Measurements from ENCODE around the gene CYSTM1. TPM values are rescaled to one million over a fixed set of nuclear protein-coding genes. Genes with fewer than 3 reads are reported as not detected.
A peak's percentile ranks its signal among the peaks of the same experiment; 100 is the strongest.

CYSTM1 gene
- total RNA-seq, result 104 TPM
- long read RNA-seq, transcript CYSTM1-201 (3 exons, 1,336 nt), result major isoform, 106 of 166 reads
- long read RNA-seq, partial matches to known transcripts, result 3 of 166 reads
- long read RNA-seq, other reads (novel, unspliced or antisense), result 57 of 166 reads

GRCh38 chr5:140174465-140175366 lies at the start of gene CYSTM1:
Gene CYSTM1, plus strand, starts transcription at chr5:140175188. Its CDS starts 19,278 bp downstream, at chr5:140194466.
- peak; percentile 100 for DNase-seq (ENCODE audit: low spot score)

- DNase-seq (ENCODE audit: low spot score), result no peak
Observed at GRCh38 chr5:140125637-140126036, 49.4 kb upstream of the CYSTM1 start, which contains the start of gene IGIP. Gene IGIP, plus strand, starts transcription at chr5:140125937. Its CDS starts 2,540 bp downstream, at chr5:140128477.

GRCh38 chr5:140126315-140127012 lies 48.5 kb upstream of the CYSTM1 start:
- DNase-seq (ENCODE audit: low spot score), result no peak

GRCh38 chr5:140128376-140128775 lies 46.6 kb upstream of the CYSTM1 start:
- DNase-seq (ENCODE audit: low spot score), result no peak

GRCh38 chr5:140130949-140131733 lies 43.8 kb upstream of the CYSTM1 start:
- no peak for DNase-seq (ENCODE audit: low spot score)

- no peak for DNase-seq (ENCODE audit: low spot score)
Observed at GRCh38 chr5:140131967-140132409, 43.0 kb upstream of the CYSTM1 start.

- no peak for DNase-seq (ENCODE audit: low spot score)
Observed at GRCh38 chr5:140133514-140134167, 41.3 kb upstream of the CYSTM1 start.

- no peak for DNase-seq (ENCODE audit: low spot score)
Observed at GRCh38 chr5:140134277-140134935, 40.6 kb upstream of the CYSTM1 start.

GRCh38 chr5:140135127-140135526 lies 39.9 kb upstream of the CYSTM1 start:
- peak; percentile 59 for DNase-seq (ENCODE audit: low spot score)

- peak; percentile 53 for DNase-seq (ENCODE audit: low spot score)
Observed at GRCh38 chr5:140136624-140137023, 38.4 kb upstream of the CYSTM1 start.

- no peak for DNase-seq (ENCODE audit: low spot score)
Observed at GRCh38 chr5:140140435-140140834, 34.6 kb upstream of the CYSTM1 start.

GRCh38 chr5:140141241-140141640 lies 33.7 kb upstream of the CYSTM1 start:
- no peak for DNase-seq (ENCODE audit: low spot score)

GRCh38 chr5:140142246-140142645 lies 32.7 kb upstream of the CYSTM1 start:
- DNase-seq (ENCODE audit: low spot score), result no peak

GRCh38 chr5:140142856-140143255 lies 32.1 kb upstream of the CYSTM1 start:
- DNase-seq (ENCODE audit: low spot score), result no peak

GRCh38 chr5:140143521-140144258 lies 31.3 kb upstream of the CYSTM1 start:
- DNase-seq (ENCODE audit: low spot score), result no peak

GRCh38 chr5:140145256-140145655 lies 29.7 kb upstream of the CYSTM1 start:
- no peak for DNase-seq (ENCODE audit: low spot score)

GRCh38 chr5:140145818-140146522 lies 29.0 kb upstream of the CYSTM1 start:
- DNase-seq (ENCODE audit: low spot score), result peak; percentile 94

- DNase-seq (ENCODE audit: low spot score), result no peak
Observed at GRCh38 chr5:140146523-140146842, 28.5 kb upstream of the CYSTM1 start.

GRCh38 chr5:140147460-140147859 lies 27.5 kb upstream of the CYSTM1 start:
- DNase-seq (ENCODE audit: low spot score), result no peak
